Measurements from ENCODE around the gene R3HCC1L.

DNA sequence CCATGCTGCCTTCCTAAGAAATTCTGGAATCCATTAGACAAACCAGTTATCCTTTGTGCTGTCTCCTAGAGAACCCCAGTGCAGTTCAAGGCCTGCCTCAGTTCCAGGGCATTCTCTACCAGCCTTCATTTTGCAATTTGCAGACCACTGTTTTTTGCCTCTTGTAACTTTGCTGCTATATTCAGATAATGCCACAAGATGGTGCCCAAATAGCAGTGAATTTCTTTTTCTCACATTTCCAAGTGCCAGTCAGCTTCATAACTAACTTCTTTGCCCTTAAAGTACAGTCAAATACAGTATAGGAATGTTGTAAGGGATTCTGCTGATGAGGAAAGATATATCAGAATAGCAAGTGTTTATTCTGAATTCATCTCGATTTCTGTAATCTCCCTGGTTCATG lies 108.4 kb downstream of the R3HCC1L start:
- TF ChIP-seq, protein P1, sequence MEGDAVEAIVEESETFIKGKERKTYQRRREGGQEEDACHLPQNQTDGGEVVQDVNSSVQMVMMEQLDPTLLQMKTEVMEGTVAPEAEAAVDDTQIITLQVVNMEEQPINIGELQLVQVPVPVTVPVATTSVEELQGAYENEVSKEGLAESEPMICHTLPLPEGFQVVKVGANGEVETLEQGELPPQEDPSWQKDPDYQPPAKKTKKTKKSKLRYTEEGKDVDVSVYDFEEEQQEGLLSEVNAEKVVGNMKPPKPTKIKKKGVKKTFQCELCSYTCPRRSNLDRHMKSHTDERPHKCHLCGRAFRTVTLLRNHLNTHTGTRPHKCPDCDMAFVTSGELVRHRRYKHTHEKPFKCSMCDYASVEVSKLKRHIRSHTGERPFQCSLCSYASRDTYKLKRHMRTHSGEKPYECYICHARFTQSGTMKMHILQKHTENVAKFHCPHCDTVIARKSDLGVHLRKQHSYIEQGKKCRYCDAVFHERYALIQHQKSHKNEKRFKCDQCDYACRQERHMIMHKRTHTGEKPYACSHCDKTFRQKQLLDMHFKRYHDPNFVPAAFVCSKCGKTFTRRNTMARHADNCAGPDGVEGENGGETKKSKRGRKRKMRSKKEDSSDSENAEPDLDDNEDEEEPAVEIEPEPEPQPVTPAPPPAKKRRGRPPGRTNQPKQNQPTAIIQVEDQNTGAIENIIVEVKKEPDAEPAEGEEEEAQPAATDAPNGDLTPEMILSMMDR (IDR thresholded peaks at IDR 0.05): peak in 4 of 7 experiments; percentile 30 to 44 (median 40)
- no peak for TF ChIP-seq POLR2A (IDR thresholded peaks at IDR 0.05)

Measured in body of pancreas (tissue), 4 donors.